Activated CD4-positive, alpha-beta T cell treated with anti-CD3 and anti-CD28 coated beads, Interleukin-2, amount 50 U/mL, for 16 hours (primary cell): ENCODE measurements around the gene ACTL9.

Source experiments
- DNase-seq: peaks from one replicate; pipeline ENCODE4 v3.0.0-alpha.2; 2020

ACTL9 gene

DNA sequence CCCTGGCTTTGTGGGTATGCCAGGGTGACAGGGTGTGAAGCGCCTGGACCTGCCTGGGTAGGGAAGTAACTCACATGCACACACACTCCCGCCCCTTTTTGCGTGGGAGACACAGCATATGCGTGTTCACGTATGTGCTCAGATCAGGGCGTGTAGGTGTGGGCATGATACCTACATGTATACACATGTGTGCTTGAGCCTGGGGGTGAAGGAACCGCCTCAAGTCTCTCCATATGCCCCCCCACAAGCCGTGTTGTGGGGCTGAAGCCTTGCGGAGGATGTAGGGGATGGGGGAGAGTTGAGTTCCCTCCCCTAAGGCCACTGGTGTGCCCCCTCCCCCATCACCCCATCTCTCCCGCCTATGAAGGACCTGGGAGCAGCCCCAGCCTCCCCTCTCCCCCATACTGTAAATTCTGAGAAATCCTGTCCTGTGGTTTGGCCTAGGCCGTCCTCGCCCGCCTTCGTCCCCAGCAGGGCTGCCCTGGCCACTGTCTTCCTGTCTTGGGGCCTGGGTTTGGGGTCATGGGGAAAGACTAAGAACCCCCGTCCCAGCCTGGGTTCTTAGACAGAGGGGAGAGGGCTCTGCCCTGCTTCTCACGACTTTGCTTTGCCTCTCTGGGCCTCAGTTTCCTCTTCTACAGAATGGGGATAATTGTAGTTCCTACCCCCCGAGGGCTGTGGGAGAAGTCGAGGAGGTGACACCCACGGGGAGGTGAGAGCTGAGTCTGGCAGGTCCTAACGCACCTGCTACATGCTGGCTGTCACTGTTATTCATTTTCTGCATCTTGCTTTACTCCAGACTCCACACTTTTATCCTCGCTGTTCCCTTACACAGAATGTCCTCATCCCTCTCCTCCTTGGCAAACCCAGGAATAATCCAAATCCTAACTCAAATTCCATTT is 14.3 kb downstream of the ACTL9 start:
- DNase-seq: no peak

DNA sequence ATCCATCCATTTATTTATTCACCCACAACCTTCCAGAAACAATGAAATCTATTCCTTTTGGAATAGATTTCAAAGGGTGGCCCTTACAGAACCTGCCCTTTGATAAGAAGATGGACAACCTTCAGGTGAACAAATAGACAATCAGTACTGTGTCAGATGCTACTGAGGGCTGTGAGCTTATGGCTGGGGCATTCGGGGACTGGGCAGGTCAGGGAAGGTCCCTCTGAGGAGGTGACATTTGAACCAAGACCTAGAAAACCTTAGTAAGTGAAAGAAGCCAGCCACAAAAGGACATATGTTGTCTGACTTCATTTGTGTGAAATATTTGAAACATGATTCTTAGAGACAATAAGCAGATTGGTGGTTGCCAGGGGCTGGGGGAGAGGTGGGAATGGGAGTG is 15.7 kb downstream of the ACTL9 start:
- no peak for DNase-seq

DNA sequence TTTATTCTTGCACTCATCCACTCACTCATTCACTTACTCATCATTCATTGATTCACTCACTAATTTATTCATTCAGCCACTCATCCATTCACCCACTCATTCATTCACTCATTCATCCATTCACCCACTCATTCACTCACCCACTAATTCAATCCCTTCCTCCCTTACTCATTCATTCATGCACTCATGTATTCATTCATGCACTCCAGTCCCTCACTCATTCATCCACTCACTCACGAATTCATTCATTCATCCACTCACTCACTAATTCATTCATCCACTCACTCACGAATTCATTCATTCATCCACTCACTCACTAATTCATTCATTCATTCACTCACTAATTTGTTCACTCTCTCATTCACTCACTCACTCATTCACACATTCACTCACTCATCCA is 16.1 kb downstream of the ACTL9 start:
- DNase-seq: no peak

DNA sequence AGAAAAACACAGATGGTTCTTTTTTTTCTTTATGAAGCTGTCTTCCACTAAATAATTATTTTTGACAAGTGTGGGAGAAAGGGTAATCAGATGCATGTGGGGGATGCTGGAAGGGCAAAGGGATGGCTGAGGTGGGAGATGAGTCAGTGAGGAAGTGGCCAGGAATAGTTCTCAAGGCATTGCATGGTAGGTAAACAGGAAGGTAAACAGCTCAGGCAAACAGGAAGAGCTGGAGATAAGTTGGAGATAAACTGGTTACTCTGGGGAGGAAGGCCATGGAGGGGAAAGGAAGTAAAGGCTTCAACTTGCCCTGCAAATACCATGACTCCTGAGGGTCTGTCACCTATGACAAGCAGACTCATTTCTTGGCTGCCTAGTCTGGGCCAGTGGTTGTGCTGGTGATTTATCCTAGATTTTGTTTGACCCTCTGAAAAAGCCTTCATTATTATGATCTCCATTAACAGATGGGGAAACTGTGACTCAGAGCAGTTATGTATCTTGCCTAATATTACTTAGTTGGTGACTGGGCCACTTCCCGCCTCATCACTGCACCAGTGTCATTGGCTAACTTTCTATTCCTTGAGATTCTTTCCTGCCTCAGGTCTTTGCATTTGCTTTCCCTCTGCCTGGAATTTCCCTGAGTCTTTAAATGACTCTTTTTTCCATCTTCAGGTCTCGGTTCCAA is 17.1 kb downstream of the ACTL9 start:
- DNase-seq: no peak

DNA sequence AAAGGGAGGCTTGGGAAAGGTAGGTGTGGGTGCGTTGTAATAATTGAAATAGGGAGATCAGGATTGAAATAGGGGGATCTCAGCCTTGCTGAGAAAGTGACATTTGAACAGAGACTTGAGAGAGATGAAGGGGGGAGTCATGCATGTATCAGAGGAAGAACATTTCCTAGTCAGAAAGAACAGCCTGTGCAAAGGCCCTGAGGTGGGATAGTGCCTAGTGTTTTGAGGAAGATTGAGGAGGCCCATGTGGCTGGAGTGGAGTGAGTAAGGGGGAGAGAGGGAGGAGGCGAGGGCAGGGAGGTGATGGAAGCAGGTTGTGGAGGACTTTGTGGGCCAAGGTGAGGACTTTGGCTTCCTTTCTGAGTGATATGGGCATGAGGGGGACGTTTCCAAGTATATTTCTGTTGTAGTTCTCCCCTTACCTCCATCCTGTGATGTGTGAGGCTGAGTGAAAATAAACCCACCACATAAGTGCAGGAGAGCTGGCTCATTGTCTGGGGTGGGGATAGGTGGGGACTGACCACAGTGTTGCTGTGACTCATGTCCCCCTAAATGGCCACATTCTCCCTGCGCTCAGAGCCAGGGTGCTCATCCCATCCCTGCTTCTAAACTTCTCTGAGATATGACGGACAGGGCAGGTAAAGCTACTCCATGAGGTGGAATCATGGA is 17.8 kb downstream of the ACTL9 start:
- DNase-seq: no peak

DNA sequence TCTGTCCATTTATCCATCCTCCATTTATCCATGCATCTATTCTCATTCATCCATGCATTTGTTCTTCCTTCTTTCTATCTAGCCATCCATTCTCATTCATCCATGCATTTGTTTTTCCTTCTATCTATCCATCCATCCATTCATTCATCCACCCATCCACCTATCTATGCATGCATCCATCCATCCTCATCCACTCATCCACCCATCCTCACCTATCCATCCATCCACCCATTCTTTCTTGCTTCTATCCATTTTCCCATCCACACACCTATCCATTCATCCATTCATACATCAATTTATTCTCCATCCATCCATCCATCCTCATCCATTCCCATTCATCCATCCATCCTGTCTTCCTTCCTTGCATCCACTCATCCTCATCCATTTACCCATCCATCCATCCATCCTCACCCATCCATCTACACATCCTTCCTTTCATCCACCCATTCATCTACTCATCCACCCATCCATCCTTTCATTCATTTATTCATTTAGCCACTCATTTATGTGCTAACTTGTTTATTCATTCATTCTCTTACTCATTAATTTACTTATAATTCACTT is 20.3 kb downstream of the ACTL9 start:
- DNase-seq: no peak

DNA sequence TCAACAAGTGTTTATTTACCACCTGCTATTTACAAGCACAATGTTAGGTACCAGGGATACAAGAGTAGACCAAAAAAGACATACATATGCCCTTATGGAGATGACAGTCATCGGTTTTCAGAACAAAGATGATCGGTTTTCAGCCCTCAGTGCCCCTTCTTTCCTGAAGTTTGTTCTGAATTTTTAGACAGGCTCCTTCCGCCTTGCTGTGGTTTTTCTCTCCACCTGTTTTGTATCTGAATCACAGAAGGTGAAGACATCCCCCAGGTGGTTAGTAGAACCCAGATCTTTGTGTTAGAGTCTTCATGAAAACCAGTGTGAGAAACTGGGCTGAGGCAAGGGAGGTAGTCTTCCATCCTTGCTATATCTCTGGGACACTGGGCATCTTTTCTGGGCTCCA is 23.5 kb downstream of the ACTL9 start:
- DNase-seq: no peak

DNA sequence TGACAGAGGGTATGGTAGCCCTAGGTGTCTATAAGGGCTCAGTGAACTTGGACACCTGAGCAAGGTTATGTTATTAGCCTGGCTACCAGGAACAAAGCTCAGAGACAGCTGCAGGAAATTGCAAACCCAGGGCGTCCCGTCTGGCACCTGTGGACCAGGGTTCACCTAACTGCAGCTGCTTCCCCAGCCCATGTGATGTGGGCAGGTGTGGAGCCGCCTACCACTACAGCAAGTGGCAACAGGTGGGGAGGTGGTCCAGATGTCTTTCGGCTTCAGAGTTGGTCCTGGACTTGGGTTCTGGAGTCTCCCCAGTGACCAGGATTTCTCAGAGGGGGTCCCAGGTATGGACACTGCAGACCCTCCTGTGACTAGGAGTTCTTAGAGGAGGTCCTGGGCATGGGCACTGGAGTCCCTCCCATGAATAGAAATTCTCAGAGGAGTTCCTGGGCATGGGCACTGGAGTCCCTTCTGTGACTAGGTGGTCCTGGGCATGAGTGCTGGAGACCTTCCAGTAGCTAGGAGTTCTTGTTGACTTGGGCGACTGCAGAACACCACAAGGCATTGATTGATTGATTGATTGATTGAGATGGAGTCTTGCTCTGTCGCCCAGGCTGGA is 25.2 kb downstream of the ACTL9 start:
- DNase-seq: no peak

DNA sequence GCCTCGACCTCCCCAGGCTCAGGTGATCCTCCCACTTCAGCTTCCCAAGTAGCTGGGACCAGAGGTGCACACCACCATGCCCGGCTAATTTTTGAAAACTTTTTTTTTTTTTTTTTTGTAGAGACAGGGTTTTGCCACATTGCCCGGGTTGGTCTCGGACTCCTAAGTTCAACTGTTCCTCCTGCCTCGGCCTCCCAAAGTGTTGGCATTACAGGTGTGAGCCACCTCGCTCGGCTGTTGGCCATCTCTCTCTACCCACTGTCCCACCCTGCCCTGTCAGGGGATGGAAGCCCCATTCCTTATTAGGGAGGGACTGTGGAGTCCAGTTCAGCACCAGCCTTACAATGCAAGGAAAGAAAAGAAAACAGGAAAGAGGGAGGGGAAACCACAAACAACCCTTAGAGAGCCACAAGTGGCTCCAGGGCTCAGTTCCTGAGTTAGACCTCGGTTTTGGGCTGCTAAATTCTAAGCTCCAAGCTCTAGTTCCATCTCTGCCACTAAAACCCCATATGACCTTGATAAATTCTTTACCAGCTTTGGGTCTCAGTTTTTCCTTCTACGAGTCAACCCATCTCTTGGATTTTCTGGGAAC is 31.7 kb downstream of the ACTL9 start:
- no peak for DNase-seq

DNA sequence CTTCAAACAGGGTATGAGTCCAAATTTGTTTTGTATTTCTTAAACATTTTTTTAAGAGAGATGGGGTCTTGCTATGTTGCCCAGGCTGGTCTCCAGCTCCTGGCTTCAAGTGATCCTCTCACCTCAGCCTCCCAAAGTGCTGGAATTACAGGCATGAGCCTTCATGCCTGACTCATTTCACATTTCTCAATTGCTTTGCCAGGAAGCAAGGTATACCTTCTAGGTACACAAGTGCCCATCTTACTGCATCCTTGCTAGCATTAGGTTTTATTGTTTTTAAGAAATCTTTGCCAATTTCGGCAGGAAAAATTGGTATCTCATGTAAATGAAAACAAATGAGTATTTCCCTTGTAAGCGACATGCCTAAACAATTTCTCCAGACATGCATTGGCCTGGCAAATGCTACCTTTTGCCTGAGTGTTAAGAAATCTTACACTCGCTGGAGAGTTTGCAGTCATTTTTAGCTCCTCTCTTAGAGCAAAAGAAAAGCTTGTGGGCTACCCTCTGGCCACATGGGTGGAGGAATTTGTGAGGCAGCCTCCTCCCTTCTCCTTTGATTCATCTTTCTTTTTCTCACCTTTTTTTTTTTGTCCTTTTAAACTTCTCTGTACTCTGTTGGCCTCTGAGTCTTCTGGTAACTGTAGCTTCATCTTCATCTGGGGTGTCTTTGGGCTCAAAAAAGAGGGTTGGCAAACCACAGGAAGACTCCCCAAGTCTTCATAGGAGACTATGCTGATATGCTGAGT is 33.0 kb downstream of the ACTL9 start:
- no peak for DNase-seq

DNA sequence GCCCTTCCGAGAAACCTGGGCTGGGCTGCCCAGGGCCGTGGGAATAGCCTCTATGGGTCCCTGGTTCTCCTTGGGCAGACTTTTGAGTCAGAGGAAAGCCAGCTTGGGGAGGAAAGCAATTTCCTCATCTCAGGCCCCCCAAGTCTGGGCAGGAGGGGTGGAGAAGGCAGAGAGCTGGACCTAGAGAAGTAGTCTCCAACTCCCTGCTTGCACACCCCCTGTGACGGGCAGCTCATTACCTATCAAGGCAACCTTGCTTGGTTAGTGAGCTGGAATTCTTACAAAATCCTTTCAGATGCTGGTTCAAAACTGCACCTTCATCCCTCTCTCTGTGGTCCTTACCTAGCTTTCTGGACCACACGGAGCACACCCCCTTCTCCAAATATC is 33.9 kb downstream of the ACTL9 start:
- no peak for DNase-seq

DNA sequence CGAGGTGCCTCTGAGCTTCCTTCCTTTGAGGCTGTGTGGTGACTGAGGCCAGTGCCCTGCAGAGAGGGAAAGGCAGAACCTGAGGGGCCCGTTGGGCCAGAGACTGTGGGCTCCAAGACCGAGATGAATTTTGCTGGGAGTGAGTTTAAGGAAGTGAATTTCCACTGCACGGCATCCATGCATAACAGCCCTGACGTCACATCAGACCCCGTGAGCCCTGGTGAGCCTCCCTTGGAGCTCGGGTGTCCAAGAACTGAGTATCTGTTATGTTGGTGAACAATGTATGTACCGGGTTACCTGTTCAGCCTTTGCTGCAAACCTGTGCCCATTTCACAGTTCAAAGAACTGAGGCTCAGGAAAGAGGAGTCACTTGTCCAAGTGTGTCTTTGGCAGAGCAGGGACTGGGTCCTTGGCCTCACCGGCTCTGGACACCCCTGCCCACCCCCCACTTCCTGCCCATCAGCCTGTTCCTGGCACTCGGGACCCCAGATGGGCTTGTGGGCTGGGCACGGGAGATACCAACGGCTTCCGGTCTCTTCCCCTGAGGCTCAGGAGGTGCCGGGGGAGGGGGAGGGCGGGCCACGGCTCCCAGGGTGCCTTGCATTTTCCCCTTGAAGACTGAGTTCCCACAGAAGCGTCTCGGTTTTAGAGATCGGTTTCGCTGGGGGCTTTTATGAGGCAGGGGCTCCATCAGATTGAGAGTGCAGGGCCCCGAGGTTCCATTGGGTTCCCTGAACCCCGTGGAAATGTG is 34.5 kb downstream of the ACTL9 start:
- DNase-seq: peak; percentile 41

DNA sequence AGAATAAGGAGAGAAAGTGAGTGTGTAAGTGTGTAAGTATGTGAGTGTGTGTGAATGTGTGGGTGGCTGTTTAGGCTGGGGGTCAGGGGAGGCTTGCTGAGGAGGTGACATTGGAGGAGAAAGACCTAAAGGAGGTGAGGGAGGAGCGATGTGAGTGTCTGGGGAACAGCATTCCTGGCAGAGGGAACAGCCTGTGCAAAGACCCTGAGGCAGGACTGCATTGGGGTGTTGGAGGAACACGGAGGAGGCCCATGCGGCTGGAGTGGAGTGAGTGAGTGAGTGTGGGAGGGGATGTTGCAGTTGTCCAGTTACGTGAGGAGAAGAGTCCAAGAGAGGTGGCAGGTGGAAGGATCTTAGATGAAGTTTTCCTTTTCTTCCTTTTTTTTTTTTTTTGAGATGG is 36.3 kb downstream of the ACTL9 start:
- DNase-seq: no peak

DNA sequence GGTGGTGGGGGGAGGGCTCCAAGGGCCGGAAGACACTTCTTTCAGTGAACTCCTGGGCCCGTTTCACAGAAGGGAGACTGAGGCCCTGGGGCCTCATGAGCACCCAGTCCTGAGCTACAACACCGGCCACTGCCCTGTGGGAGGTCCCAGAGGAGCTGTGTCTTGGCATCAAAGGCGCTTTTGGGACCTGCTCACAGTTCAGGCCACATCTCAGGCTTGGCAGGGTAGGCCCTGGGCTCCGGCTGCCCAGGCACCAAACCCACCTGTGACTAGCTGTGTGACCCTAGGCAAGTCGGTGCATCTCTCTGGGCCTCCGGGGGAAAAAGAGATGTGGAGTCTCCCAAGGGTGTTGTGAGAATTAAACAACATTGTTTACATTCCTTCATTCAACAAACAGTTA is 38.7 kb downstream of the ACTL9 start:
- DNase-seq: no peak

DNA sequence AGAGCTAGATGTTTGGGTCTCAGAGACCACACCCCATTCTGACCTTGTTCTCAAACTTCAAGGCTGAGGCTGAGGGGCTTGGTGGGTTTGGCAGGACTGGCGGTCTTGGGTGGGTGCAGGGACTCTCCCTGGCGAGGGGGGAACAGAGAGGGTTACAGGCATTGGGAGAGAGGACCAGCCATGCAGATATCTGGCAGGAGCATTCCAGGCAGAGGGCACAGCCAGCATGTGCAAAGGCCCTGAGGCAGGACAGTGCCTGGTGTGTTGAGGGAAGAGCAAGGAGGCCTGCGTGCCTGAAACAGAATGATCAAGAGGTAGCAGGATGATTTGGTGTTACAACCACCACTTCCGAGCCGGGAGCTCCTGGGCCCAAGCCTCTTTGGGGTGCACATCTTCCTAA is 40.7 kb downstream of the ACTL9 start:
- DNase-seq: no peak

DNA sequence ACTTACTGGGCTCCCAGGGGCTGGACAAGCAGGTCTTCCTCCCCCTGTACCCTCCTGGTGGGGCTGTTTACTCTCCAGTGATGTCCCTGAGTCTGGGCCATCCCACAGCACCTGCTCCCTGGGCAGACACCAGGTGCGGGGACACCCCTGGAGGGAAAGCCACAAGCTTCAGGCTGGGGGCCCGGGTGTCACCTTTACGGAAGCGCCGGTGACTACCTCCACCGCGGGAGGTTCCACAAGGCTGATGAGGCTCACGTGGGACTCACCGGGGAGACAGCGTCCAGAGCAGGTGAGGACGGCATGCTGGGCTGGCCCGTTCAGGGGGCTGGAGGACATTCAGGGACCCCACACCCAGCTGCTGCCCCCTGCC is 43.3 kb downstream of the ACTL9 start:
- DNase-seq: no peak

DNA sequence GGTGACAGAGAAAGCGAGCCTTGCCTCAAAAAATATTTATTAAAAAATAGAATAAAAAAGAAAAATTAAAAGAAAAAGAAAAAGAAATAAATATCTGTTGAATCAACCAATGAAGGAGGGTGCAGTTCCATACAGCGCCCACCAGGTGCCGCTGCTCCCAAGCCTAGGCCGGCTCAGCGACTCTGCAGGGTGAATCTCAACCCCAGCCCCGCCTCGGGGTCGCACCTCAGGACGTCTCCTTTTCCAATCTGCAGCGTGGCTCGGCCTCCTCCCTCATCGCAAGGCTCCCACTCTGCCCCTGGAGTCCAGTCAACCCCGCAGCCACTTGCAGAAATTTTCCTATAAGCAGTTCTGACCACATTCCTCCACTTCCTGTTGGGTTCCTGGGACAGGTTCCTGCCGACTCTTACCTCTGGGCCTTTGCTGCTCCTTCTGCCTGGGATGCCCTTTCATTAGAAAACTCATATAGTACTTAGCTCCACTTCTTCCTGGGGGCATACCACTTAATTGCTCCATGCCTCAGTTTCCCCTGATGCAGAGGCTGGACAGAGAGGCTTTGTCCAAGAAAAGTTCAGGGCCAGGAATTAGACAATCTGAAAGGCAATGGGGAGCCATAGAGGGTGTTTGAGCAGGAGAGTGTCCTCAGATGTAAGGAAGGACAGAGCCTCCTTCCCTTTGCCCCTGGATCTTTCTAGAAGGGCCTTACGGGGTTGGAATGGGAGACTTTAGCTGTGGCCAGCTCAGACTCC is 43.8 kb downstream of the ACTL9 start:
- peak; percentile 65 for DNase-seq

DNA sequence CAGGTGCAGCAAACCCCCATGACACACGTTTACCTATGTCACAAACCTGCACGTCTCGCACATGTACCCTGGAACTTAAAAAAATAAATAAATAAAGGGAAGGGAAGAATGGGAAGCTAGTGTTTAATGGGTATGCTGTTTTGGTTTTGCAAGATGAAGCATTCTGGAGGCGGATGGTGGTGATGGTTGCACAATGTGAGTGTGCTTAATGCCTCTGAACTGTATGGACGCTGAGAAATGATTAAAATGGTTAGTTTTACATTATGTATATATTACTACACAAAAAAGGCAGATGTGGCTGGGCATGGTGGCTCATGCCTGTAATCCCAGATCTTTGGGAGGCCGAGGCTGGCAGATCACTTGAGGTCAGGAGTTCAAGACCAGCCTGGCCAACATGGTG is 50.4 kb downstream of the ACTL9 start:
- no peak for DNase-seq
